RPMI8226 (cell line): Measurements from ENCODE around the gene DNAH8.
"Not testable (repeated sequence)": the region's sequence is repeated elsewhere in the genome, so short reads cannot be mapped to it uniquely, and the experiment has no call there.

Source experiments
- DNase-seq: peaks from one replicate; pipeline ENCODE4 v3.0.0-alpha.2; 2015

The DNAH8 gene

DNA sequence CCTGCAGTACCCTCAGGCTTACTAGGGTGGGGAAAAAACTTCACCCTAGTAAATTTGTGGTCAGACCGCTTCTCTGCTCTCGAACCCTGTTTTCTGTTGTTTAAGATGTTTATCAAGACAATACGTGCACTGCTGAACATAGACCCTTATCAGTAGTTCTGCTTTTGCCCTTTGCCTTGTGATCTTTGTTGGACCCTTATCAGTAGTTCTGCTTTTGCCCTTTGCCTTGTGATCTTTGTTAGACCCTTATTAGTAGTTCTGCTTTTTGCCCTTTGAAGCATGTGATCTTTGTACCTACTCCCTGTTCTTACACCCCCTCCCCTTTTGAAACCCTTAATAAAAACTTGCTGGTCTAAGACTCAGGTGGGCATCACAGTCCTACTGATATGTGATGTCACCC lies 15.4 kb upstream of the DNAH8 start:
- DNase-seq, result not testable (repeated sequence)

DNA sequence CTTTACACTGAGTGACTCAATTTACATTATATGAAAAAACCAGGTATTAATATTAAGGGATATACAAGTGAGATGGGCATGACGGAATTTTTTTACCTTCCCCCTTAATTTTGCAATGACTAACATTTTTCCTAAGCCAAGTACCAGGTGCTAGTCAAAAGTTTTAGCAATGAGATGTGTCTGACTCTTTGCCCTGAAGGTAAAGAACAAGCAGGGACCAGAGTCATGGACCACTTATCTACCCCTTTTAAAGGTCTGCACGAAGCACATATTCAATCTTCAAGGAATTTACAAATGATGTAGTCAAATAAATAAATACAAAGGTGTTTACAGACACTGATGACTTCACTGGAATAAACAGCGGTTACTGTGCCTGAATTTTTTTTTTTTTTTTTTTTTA lies 13.6 kb upstream of the DNAH8 start:
- DNase-seq, result no peak

DNA sequence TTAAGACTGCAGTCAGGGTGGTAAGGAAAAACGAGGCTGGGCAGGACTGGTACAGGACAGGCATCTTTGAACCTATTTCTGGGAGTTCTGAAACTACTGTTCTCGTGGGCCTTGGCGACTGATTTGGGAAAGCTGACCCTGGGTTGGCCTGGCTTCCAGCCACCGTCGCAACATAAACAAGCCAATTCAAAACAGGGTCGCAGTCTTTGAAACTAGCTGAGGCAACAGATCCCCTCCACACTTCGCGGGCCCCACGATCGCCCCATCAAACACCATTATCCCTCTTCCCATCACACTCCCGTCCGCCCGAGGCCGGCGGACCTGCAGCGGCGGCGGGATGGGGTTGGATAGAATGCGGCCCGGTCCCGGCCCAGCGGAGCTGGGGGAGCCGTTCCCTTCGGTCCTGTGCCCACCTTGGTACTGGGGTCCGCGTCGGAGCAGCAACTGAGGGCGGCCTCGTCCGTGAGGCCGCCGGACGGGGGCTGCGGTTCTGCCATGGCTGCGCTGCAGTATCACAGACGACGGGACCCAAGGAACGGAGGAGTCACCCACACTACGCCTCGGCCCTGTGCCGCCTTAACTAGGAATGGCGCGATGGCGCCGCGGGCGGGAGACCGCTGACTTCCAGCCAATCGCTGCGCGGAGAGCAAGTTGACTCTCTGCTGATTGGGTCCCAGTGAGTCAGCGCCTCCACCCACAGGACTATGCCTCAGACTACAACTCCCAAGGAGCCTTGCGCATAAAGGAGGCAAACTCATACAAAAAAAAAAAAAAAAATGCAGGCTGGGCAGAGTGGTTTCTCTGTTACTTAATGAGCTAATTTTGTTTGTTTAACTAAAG lies 12.3 kb upstream of the DNAH8 start, which contains the start of gene GLO1:
GLO1 (minus strand) TSS at position 588 of the 840 bp plus-strand sequence; CDS start at position 497, 91 bp downstream.
- peak; percentile 98 for DNase-seq

DNA sequence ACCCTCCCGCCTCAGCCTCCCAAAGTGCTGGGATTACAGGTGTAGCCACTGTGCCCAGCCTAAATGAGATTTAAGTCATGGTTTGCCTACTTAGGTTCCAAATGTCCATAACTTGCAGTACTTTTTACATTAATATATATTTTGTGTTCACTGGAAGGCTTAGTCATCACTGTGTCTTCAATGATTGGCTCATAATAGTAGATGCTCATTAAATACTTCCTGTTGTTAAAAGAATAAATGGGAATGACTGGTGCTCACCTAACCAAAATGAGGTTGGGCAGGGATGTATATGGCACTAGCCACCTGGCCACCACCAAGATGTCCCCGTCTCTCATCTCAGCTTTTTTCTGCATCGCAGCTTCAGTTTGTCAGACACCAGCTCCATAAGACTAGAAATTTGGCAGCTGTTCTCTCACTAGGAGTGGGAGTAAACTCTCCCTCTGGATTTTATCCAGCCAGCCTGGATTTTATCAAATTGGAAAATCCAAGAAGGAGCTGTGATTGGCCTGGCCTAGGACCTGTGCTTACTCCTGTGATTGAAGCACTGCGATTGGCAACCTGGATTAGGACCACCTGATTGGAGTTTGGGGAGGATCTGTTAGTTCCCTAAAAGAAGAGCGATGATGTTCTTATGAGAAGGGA lies 11.0 kb upstream of the DNAH8 start:
- DNase-seq, result no peak

DNA sequence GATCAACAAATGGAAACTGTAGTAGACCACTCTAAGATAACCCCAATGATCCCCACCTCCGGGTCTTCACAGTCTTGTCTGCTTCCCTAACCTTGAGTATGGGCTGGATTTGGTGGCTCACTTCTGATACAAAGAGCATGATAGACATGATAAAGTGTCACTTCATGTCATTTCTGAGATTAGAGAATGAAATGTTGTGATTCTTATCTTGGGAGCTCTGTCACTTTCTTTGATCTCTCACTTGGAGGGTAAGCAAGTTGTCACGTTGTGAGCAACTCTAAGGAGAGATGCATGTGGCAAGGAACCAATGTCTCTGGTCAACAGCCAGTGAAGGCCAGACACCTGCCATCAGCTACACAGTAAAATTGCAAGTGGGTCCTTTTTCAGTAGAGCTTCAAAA lies 9.2 kb upstream of the DNAH8 start:
- no peak for DNase-seq

DNA sequence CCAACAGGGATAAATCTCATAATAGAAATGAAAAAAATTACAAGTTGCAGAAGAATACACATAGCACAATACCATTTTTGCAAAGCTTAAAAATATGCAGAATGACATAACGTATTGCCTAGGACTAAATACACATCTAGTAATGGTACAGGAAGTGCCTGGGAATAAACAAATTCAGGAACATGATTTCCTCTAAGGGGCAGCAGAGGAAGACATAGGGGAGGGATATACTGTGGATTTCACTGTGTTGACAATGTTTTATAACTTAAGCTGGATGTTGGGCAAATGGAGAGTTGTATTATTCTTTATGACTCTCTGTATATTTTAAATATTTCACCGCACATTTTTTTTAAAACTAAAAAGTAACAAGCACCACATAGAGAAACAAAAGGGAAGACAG lies 6.6 kb upstream of the DNAH8 start:
- no peak for DNase-seq

DNA sequence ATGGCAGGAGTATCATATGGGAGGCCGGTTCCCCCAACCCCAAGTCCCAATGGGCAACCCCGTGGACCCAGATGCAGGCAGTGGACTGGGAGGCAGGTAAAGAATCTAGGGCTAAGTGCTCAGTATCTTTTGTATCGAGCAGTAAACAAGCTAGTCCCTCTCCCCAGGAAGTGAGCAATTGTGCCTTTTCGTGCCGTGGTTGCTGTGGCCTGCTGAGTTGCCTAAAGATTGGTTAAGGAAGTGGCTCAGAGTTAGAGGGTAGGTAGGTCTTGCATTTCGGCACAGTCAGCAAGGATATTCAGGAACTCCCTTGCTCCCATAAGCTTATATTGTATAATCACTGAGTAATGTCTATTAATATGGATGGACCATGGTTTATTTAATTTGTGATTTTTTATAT lies 1.3 kb upstream of the DNAH8 start:
- DNase-seq, result peak; percentile 15

DNA sequence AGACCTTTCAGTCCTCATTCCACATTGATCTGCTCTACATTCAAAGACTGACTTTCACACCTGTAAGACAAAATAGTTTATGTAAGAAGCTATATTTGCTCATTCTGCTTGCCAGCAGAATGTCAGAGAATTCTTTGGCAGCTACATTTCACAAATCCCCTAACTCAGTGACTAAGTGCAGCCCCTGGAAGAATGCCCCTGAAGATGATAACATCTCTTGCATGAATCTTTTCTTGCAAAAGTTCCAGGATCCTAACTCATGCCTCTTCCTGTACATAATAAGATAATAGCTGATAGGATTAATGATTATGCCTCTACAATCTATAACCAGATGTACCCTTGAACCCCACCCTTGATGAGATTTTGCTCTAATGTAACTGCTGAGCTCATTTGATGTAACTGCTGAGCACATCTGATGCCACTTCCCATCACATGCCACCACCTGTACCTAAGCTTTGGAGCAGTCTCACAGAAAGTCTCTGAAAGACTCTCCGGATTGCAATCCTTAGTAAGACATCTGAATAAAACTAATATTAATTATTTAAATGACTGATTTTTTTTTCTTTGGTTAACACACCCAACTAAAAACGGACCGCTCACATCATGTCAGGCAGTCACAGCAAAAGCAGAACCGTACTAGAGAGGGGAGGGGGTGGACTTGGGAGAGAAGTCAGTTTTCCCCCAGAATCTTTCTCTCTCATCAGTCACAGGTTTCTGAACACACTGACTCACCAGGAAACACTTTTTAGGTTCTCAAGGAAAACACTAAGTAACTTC lies 684 bp upstream of the DNAH8 start:
- no peak for DNase-seq

DNA sequence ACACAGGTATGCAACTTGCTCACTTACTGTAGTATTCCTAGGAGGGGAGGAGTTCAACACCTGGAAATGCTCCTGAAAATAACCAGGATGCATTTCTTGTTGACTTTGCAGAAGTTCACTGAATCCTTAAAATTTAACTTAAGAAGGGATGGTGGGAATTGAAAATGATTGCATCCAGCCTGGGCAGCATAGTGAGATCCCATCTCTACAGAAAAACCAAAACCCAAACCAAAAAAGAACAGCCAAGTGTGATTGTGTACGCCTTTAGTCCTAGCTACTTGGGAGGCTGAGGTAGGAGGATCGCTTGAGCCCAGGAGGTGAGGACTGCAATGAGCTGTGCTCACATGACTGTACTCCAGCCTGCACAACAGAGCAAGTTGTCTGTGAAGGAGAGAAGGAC lies 1.7 kb downstream of the DNAH8 start:
- no peak for DNase-seq

DNA sequence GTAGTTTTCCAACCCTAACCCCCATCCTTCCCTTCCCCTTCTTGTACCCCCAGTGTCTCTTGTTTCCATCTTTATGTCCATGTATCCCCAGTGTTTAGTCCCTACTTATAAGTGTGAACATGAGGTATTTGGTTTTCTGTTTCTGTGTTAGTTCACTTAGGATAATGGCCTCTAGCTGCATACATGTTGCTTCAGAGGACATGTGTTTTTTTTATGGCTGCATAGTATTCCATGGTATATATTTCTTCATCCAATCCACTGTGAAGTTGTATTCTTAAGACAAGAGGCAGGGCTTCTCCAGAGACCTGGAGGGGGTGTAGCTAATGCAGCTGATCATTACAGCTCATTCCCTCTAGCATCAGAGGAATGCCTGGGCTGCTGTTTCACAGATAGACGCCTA lies 4.2 kb downstream of the DNAH8 start:
- DNase-seq, result no peak

DNA sequence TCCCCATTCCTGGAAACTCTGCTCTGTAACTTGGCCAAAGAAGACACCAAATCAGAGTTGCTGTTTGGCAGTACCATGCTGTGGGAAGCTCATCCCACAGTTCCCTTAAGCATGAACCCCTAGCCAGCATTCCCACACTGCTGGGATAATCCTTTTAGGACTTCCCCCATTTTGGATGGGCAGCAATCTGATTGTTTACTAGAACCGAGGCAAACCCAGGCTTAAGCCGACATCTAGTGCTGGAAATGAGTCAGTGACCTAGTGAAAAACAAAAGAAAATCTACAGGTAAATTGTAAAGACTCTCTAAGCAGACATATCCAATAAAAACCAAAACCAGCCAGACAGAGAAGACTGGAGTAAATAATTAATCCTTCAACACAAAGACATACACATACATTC lies 5.2 kb downstream of the DNAH8 start:
- no peak for DNase-seq

DNA sequence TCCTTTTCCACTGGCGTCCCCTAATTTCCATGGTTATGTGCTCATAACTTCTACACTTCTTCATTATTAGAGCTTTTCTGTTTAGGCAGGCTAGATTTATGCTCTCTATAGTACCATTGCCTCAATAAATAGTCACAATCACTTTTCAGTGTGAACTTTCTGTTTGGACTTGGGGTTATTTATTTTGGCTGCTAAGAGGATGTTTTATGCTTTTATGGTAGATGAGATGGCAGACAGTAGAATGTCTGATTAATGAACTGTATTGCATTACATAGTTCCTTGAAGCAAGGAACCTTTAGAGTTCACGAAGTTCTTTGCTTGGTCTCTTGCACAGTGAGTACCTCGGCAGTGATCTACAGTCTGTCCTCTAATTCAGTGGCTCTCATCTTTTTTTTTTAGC lies 6.9 kb downstream of the DNAH8 start:
- no peak for DNase-seq

DNA sequence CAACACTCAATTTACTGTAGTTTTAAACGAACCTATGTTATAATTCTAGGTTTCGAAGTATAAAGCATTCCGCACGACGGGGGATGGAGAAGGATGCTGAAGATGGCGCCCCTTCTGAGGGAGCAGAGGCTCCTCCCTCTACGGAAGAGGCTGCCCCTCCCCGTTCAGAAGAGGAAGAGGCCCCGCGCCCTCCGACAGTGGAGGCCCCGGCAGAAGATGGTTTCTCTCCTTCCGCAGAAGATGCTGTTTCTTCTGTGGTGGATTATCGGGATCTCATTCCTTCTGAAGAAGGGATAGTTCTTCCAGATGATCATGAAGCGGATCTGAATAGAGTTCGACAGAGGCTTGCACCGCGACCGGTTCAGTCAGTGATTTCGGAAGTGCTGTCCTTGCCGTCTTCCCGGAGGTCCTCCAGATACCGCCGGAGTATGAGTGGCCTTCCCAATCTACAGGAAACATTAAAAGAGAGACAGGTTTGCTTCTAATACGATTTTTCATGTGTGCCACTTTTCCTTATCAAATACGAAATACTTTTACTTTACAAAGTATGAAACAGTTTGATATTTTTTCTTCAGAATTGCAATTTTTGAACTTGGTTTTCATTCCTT lies 7.7 kb downstream of the DNAH8 start:
- DNase-seq, result no peak

DNA sequence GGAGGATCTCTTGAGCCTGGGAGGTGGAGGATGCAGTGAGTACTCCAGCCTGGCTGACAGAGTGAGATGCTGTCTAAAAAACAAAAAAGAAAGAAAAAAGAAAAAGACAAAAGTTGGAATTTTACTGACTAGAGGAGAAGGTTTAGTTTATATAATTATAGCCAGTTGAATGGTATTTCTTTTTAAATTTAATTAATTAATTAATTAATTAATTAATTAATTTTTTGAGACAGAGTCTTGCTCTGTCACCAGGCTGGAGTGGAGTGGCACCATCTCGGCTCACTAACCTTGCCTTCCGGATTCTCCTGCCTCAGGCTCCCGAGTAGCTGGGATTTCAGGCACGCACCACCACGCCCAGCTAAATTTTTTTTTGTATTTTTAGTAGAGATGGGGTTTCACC lies 8.7 kb downstream of the DNAH8 start:
- no peak for DNase-seq

DNA sequence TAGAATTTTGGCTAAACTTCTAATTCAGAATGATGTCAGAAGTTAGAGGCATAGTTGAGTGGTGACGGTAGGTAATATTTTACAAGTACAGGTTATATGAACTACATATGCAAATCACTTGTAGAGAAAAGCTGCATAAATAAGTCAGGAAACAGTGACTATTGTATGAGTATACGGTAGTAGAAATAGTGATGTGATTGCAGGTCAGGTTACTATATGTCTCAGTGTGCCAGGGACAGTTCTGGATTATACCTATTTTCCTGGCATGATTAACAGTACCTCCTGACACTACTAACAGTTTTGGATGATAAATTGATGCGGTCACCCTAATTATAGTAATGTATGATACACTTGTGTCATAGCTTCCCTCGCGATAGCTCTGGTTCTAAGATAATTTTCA lies 9.2 kb downstream of the DNAH8 start:
- no peak for DNase-seq

DNA sequence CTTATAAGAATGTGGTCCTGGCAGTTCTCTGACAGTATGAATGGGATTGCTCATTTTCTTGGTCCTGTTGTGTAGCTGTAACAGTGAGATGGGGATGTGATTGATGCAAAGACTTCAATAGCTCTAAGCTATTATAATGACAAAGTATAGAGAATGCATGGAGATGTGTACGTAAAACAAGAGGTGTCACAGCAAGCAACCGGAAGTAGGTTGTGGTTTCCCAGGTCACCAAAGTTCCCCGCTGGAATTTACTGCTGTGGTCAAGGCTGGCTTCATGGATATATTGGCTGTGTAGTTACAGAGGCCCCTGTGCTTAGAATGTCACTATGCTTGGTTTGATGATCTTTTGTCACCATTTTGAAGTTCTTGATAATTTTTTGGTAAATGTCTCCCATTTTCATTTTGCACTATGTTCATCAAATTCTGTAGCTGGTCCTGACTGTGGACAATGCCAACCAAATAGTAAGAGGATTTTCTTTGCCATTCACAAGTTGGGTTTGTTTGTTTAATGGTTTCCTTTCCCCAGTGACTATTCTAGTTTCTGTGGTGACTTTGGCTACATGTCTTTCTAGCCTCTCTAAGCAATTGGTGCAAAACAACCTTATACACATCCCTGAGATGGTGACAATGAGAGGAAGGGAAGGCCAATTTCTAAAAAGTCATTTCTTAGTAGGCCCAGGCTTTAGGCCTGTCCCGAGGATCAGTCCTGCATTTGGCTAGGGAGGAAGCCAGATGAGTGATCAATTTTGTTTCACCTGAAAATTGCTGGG lies 10.5 kb downstream of the DNAH8 start:
- no peak for DNase-seq

DNA sequence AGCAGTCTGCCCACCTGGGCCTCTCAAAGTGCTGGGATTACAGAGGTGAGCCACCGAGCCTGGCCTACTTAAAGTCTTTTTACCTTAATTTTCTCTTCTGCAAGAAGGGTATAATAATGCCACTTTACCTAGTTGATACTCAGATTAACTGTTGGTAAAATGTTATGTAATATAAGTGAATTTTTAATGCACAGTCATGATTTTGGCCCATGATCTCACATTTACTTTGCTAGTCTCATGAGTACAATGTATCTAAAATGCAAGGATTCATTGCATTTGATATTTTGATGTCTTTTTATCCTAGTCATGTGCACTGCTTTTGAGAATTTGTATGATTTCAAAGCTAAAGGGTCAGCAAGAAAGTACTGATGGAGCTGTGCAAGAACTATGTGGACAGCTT lies 13.1 kb downstream of the DNAH8 start:
- no peak for DNase-seq

DNA sequence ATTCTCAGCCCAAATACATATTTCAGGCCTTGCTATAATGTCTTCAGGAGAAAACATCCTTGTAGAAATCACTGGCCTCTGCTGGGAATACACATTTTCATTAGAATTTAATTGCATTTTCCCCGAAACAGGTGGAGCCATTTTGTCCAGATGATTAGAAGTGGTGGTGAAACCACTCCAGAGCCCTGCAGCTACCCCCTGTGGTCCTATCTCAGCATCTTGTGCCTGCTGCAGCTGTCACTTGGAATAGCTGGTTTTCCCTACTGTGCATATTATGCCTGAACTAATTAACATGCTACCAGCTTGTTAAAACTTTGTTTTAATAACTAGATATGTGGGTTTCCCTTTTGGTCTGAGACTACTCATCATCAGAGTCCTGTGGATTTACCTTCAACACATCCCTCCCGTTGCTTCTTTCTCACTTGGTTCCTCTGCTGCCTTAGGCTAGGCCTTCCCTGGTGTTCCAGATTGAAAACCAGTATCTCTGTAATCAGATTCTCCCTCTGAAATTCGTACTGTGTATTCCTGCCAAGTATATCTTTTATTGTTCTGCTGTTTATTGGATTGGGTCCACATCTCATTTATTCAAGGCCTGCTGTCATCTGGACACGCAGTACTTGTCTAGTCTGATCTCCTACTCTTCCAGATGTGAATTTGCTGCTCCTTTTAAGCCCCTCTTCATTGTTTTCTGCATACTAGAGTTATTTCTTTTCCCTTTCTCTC lies 15.2 kb downstream of the DNAH8 start:
- DNase-seq, result no peak

DNA sequence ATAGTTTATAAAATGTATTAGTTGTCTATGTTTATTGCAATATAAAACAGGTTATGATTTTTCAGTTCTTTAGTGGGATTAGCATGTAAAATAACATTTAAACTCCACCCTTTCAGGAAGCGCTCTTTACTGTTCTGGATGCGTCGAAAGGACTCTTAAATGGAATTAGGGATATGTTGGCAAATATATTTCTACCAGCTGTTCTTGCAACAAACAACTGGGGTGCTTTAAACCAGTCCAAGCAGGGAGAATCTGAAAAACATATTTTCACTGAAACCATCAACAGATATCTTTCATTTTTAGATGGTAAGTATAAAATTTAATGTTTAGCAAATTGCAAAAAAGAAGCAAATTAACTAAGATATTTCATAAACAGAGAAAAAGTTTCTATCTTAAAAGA lies 21.8 kb downstream of the DNAH8 start:
- no peak for DNase-seq

DNA sequence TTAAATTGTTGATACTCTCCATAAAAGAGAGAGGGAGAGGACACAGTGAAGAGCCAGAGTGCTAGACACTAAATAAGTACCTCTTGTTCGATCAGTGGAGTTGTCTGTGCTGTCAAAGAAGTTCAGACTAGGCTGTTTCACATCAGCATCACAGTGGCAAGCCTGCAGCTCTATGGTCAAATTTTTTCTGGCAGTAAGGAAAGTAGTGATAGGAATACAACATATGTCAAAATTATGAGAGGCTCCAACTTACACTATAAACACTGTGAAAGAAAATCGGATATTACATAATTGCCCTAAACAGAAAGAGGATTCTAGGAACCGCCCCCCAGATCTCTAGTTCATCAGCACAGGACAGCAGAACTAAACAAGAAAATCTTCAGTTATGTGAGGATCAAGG lies 23.1 kb downstream of the DNAH8 start:
- DNase-seq, result no peak

DNA sequence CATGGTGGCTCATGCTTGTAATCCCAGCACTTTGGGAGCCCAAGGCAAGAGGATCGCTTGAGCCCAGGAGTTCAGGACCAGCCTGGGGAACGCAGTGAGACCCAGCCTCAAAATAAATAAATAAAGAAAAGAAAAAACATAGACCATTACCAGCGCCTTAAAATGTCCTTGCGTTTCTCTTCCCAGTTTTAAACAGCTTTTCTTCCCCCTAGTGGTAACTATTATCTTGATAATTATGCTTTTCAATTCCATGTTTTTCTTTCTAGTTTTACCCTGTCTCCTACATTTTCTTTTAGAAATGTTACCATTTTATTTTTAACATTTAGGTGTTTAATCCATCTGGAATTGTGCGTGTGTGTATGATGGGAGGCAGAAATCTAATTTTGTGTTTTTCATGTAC lies 24.4 kb downstream of the DNAH8 start:
- DNase-seq, result no peak

DNA sequence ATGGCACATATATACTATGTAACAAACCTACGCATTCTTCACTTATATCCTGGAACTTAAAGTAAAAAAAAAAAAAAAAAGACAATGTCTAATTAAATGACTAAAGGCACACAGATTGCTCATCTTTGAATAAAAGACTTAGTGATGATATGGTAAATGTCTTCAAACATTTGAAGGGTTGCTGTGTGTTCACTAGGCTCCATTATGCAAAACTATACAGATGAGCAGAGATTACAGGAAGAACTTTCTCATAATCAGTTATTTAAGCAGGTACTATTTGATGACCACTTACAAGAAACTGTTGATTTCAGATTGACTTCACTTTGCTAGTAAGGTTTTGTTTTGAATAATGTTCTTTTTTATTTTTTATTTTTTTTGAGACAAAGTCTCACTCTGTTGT lies 34.4 kb downstream of the DNAH8 start:
- DNase-seq, result no peak
